GM18526 (cell line): ENCODE measurements around the gene AGBL3.

ENCODE experiments used
- POLR2A ChIP-seq: IDR thresholded peaks from 3 replicates; pipeline ENCODE4 v1.6.1; 2011; ENCODE audit not compliant: insufficient read length; ENCODE audit errors: extremely low read depth

Gene AGBL3

DNA sequence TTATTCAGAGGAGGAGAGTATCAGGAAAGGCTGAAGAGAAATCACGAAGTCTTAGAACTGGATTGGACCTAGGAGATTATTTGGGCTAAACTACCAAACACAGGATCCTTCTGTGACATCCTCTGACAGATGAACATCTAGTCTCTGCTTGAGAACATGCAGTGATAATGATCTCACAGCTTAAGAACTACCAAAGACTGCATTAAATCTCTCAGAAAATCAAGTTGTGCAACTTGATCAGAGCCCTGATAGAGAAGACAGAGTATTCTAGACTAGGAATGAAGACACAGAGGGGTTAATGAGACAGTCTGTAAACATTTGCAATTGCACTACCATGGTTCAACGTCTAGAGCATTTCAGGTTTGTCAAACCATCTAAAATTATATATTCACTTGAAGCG, 37.1 kb upstream of the AGBL3 start:
- TF ChIP-seq POLR2A, result no peak

- TF ChIP-seq POLR2A, result no peak
Observed at GRCh38 chr7:134954197-134955082, 31.9 kb upstream of the AGBL3 start.

- TF ChIP-seq POLR2A, result no peak
Observed at GRCh38 chr7:134957005-134957404, 29.3 kb upstream of the AGBL3 start.

- no peak for TF ChIP-seq POLR2A
Observed at GRCh38 chr7:134959810-134960209, 26.5 kb upstream of the AGBL3 start.

- TF ChIP-seq POLR2A, result no peak
Observed at GRCh38 chr7:134962270-134962780, 24.0 kb upstream of the AGBL3 start.

- no peak for TF ChIP-seq POLR2A
Observed at GRCh38 chr7:134963036-134963435, 23.3 kb upstream of the AGBL3 start.

GRCh38 chr7:134966691-134967090, 19.6 kb upstream of the AGBL3 start:
- TF ChIP-seq POLR2A, result no peak

DNA sequence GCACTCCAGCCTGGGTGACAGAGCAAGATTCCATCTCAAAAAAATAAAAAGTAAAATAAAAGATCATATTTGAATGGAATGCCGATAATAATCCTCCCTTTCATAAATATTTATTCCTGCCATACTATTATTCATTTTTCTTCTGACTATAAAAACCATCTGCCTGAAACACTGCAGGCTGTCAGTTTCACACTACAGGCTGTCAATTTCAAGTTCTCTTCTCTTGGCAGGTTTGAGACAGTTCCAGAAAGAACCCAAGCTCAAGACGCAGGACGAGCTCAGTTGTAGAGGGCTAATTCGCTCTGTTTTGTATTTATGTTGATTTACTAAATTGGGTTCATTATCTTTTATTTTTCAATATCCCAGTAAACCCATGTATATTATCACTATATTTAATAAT, 18.2 kb upstream of the AGBL3 start:
- TF ChIP-seq POLR2A, result no peak

GRCh38 chr7:134985894-134986362, 380 bp upstream of the AGBL3 start:
- TF ChIP-seq POLR2A, result no peak

- no peak for TF ChIP-seq POLR2A
Observed at GRCh38 chr7:134988161-134988560, 1.9 kb downstream of the AGBL3 start.

DNA sequence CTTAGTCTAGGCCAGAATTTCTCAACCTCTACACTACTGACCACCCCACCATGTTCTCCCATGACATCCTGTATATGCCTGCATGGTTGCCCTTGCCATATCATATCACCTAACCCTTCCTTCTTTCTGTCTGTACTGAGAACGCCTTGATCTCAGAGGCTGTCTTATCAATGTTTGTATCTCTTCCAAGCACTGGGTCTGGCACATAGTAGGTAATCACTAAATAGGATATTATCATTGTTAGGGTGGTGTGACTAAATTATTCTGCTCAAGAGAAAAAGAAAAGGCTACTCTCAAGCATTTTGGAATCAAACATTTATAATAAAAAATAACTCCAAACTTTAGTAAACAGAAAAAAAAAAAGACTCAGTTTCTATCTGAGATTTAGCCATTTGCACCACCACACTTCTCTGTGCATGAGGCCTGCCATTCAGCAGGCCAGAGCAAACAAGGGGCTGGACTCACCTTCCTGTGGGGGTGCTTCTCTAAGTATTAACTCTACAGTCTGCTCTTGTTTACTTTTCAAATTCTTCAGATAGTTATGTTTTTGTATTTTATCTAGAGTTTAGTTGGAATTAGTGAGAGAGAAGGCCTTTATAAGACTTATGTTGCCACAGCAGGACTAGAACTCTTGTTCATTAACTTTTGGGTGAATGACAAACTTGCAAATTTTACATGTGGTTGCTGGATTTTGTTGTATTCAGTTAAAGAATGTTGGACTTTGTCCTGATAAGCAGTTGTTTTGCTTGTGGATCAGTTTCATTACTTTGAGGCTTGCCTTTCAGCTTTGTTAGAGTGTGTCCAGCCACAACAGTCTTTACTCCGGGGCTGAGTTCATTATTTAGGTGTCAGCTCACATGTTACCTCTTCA, 5.4 kb downstream of the AGBL3 start:
- TF ChIP-seq POLR2A, result no peak

DNA sequence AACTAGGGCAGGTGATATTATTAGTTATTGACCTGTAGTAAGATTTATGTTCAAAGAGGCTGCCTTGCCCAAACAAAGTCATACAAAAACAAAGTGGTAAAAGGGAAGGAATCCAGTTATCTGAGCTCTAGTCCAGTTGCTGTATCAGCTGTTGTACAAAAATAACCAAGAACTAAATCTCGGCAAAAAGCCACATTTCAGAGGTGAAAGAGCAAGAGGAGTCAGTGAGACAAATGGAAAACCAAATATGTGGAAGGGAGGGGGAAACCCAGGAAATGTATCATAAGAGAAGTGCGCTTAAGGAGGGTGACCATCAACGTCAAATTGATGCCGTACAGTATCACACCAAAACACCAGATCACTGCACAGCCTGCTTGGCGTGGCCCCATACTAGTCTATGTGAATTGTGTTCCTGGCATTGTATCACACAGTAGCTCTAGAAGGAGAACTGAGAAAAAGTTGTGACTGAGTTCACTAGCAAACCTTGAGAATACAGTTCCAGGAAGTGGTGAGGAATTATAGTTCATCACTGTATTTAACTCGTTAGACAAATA, 6.4 kb downstream of the AGBL3 start:
- peak; percentile 22 for TF ChIP-seq POLR2A

- no peak for TF ChIP-seq POLR2A
Observed at GRCh38 chr7:134993877-134994456, 7.7 kb downstream of the AGBL3 start.

GRCh38 chr7:134995239-134996096, 9.2 kb downstream of the AGBL3 start:
- TF ChIP-seq POLR2A, result no peak
